B cell (primary cell): ENCODE results near the gene MICAL3.

Source experiments
- CTCF ChIP-seq: fragments of 200-600 bp; IDR thresholded peaks from one replicate; pipeline ENCODE4 v1.8.0; 2022; ENCODE audit warnings: antibody characterized with exemption, mild to moderate bottlenecking
- EZH2 ChIP-seq: IDR thresholded peaks from 2 replicates; pipeline ENCODE4 v1.6.1; 2012; ENCODE audit warnings: borderline replicate concordance, low read depth, mild to moderate bottlenecking, moderate library complexity, low read length; ENCODE audit not compliant: insufficient read depth, poor library complexity, severe bottlenecking

GRCh38 chr22:17960011-17960410 is 64.3 kb downstream of the MICAL3 start:
- TF ChIP-seq CTCF = no peak
- TF ChIP-seq EZH2 = no peak
